ENCODE measurements around the gene BPIFB4.

The BPIFB4 gene

DNA sequence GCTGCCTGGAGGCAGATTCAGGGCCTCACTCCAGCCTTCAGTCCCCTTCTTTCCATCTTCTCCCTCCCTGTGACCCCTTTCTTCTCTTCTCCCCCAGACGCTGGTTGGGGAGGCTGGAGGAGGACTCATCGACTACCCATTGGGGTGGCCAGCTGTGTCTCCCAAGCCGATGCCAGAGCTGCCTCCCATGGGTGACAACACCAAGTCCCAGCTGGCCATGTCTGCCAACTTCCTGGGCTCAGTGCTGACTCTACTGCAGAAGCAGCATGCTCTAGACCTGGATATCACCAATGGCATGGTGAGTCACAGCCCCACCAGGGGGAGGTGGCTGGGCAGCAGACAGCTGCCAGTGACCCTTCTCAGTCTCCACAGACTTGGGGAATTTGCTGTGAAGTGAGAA lies 12.9 kb downstream of the BPIFB4 start:
- TF ChIP-seq, protein P1, sequence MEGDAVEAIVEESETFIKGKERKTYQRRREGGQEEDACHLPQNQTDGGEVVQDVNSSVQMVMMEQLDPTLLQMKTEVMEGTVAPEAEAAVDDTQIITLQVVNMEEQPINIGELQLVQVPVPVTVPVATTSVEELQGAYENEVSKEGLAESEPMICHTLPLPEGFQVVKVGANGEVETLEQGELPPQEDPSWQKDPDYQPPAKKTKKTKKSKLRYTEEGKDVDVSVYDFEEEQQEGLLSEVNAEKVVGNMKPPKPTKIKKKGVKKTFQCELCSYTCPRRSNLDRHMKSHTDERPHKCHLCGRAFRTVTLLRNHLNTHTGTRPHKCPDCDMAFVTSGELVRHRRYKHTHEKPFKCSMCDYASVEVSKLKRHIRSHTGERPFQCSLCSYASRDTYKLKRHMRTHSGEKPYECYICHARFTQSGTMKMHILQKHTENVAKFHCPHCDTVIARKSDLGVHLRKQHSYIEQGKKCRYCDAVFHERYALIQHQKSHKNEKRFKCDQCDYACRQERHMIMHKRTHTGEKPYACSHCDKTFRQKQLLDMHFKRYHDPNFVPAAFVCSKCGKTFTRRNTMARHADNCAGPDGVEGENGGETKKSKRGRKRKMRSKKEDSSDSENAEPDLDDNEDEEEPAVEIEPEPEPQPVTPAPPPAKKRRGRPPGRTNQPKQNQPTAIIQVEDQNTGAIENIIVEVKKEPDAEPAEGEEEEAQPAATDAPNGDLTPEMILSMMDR (IDR thresholded peaks at IDR 0.05), result no peak

DNA sequence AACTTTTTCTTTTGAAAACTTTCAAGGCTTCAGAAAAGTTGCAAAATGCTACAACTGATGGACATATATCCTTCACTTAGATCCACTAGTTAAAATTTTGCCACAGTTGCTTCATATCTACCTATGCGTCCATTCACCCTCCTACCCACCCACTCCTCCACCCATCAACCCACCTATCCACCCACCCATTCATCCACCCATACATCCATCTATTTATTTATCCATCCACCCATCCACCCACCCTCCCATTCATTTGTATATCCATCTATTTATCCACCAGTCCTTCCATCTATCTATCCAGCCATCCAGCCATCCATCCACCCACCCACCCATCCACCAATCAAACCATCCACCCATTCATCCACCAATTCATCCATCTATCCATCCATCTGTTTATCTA lies 13.6 kb downstream of the BPIFB4 start:
- TF ChIP-seq, protein P1 (IDR thresholded peaks at IDR 0.05), result no peak

DNA sequence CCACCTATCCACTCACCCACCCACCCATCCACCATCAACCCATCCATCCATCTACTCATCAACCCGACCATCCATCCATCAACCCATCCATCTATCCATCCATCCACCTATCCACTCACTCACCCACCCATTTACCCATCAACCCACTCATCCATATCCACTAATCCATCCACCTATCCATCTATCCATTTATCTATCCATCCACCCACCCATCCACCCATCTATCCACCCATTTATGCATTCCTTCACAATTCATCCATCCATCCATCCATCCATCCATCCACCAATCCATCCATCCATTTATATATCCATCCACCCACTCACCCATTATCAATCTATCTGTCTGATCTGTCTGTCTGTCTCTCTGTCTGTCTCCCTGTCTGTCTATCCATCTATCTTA lies 14.1 kb downstream of the BPIFB4 start:
- TF ChIP-seq, protein P1 (IDR thresholded peaks at IDR 0.05), result no peak

- TF ChIP-seq, protein P1 (IDR thresholded peaks at IDR 0.05), result no peak
Observed at GRCh38 chr20:33095249-33095648, 15.8 kb downstream of the BPIFB4 start.

- TF ChIP-seq, protein P1 (IDR thresholded peaks at IDR 0.05), result peak; percentile 97
Observed at GRCh38 chr20:33095902-33096584, 16.6 kb downstream of the BPIFB4 start.

DNA sequence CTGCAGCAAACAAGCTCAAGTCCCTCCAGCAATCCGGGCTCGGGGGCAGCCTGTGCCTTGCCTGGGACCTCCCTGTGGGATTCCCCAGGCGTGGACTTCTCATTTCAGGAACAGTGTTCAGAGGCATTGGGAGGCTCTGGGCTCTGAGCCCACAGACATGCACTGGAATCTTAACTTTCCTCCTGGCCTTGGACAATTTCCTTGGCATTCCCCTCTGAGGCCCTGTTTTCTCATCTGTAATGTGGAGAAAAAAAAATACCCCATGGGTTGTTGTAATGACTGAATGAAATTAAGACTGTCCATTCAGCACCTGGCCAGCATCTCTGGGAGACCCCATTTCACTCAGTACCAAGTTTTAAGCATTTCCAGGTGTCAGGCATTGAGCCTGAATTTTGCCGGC lies 17.6 kb downstream of the BPIFB4 start:
- TF ChIP-seq, protein P1 (IDR thresholded peaks at IDR 0.05), result no peak

- TF ChIP-seq, protein P1 (IDR thresholded peaks at IDR 0.05), result no peak
Observed at GRCh38 chr20:33099843-33100538, 20.5 kb downstream of the BPIFB4 start.

Data from LNCAP (cell line).